ENCODE measurements around the gene TSFM. TPM values are rescaled to one million over a fixed set of nuclear protein-coding genes. Genes with fewer than 3 reads are reported as not detected.

Gene TSFM
- total RNA-seq, 4 donors from 2014 or later = 29.6 to 41.6 (median 34.5) TPM

GRCh38 chr12:57764662-57765002 is 18.0 kb upstream of the TSFM start:
- intact Hi-C loops (cut with DNase I; ENCODE audit: low total_unique reads) = no loop called here
- peak overlapping the region; percentile 11 for H3K4me3 ChIP-seq (ENCODE audit: low read depth, poor library complexity, severe bottlenecking)
- no peak for TF ChIP-seq CTCF (IDR thresholded peaks at IDR 0.05)
- 19 to 20% methylated on average over 17 of the region's 17 CpGs for WGBS, 2 donors
- no peak for DNase-seq (ENCODE audit: low spot score in 2 of 2)

GRCh38 chr12:57765003-57765697 is 17.4 kb upstream of the TSFM start:
- intact Hi-C loops (cut with DNase I; ENCODE audit: low total_unique reads) = no loop called here
- TF ChIP-seq CTCF (IDR thresholded peaks at IDR 0.05) = no peak
- no peak for TF ChIP-seq POLR2A (IDR thresholded peaks at IDR 0.05)
- H3K4me3 ChIP-seq (ENCODE audit: low read depth, poor library complexity, severe bottlenecking) = peak overlapping the region; percentile 11
- 0 to 1% methylated on average over 34 to 37 of the region's 60 CpGs for WGBS, 2 donors
- peak in 1 of 2 donors; percentile 88 for DNase-seq (ENCODE audit: low spot score in 2 of 2)

GRCh38 chr12:57765698-57766463 is 16.7 kb upstream of the TSFM start:
- WGBS, 2 donors = 2 to 3% methylated on average over 32 to 40 of the region's 40 CpGs
- DNase-seq (ENCODE audit: low spot score in 2 of 2) = no peak
- no peak overlapping the region for H3K4me3 ChIP-seq (ENCODE audit: low read depth, poor library complexity, severe bottlenecking)
- TF ChIP-seq POLR2A (IDR thresholded peaks at IDR 0.05) = no peak
- TF ChIP-seq CTCF (IDR thresholded peaks at IDR 0.05) = no peak
- intact Hi-C loops (cut with DNase I; ENCODE audit: low total_unique reads) = no loop called here

- no peak within 1 kb of the TSS for H3K4me3 ChIP-seq (ENCODE audit: low read depth, poor library complexity, severe bottlenecking)
- 9% methylated on average over 35 to 38 of the region's 38 CpGs for WGBS, 2 donors
- intact Hi-C loops (cut with DNase I; ENCODE audit: low total_unique reads) = no loop called here
- no peak for TF ChIP-seq POLR2A (IDR thresholded peaks at IDR 0.05)
- no peak for TF ChIP-seq CTCF (IDR thresholded peaks at IDR 0.05)
- DNase-seq (ENCODE audit: low spot score in 2 of 2) = no peak
Observed at GRCh38 chr12:57766464-57767304, 15.9 kb upstream of the TSFM start, which contains the start of gene CYP27B1. Gene CYP27B1, minus strand, starts transcription at chr12:57767078. Its CDS starts 37 bp downstream, at chr12:57767041.

- no peak for TF ChIP-seq CTCF (IDR thresholded peaks at IDR 0.05)
- no peak for TF ChIP-seq POLR2A (IDR thresholded peaks at IDR 0.05)
- H3K4me3 ChIP-seq (ENCODE audit: low read depth, poor library complexity, severe bottlenecking) = no peak overlapping the region
- intact Hi-C loops (cut with DNase I; ENCODE audit: low total_unique reads) = no loop called here
- no peak for DNase-seq (ENCODE audit: low spot score in 2 of 2)
Observed at GRCh38 chr12:57767305-57767698, 15.3 kb upstream of the TSFM start.

Measured in lower leg skin (tissue), 4 donors.